ENCODE data around the gene TCOF1. TPM values are rescaled to one million over a fixed set of nuclear protein-coding genes. Genes with fewer than 3 reads are reported as not detected.

The TCOF1 gene
- total and polyA plus RNA-seq, 8 donors, result 21.8 to 42.6 (median 31.1) TPM

GRCh38 chr5:150339841-150340240, 17.7 kb upstream of the TCOF1 start:
- no peak for ATAC-seq
- intact Hi-C loops (cut with DNase I), result no loop called here

GRCh38 chr5:150340614-150341255, 16.8 kb upstream of the TCOF1 start:
- no peak overlapping the region for H3K27ac ChIP-seq
- DNase-seq (no peak), ATAC-seq (no peak)
- H3K36me3 ChIP-seq, result no peaks in the 10 kb centered on the region
- H3K4me3 ChIP-seq, result no peak overlapping the region
- no peaks in the 10 kb centered on the region for H3K9me3 ChIP-seq
- no peak for TF ChIP-seq CTCF (IDR thresholded peaks at IDR 0.05)
- intact Hi-C loops (cut with DNase I), result no loop called here
- no peaks in the 10 kb centered on the region for H3K27me3 ChIP-seq
- H3K4me1 ChIP-seq, result no peaks in the 10 kb centered on the region

More at GRCh38 chr5:150339841-150340240, 17.7 kb upstream of the TCOF1 start:
- Histone ChIP-seq H3K27me3 (no peaks in the 10 kb centered on the region), H3K9me3 (no peaks in the 10 kb centered on the region), H3K36me3 (no peaks in the 10 kb centered on the region), H3K27ac (no peak overlapping the region), H3K4me1 (no peaks in the 10 kb centered on the region), H3K4me3 (no peak overlapping the region)
- TF ChIP-seq CTCF (IDR thresholded peaks at IDR 0.05), result no peak
- DNase-seq, result no peak

GRCh38 chr5:150341331-150341730, 16.2 kb upstream of the TCOF1 start:
- TF ChIP-seq CTCF (IDR thresholded peaks at IDR 0.05), result no peak
- Histone ChIP-seq H3K9me3 (no peaks in the 10 kb centered on the region), H3K27ac (no peak overlapping the region), H3K27me3 (no peaks in the 10 kb centered on the region), H3K4me3 (no peak overlapping the region), H3K4me1 (no peaks in the 10 kb centered on the region), H3K36me3 (no peaks in the 10 kb centered on the region)
- ATAC-seq (no peak), DNase-seq (no peak)
- intact Hi-C loops (cut with DNase I), result no loop called here

- Histone ChIP-seq H3K27me3 (no peaks in the 10 kb centered on the region), H3K4me1 (no peaks in the 10 kb centered on the region), H3K9me3 (no peaks in the 10 kb centered on the region), H3K27ac (no peak overlapping the region), H3K36me3 (no peaks in the 10 kb centered on the region), H3K4me3 (no peak overlapping the region)
- intact Hi-C loops (cut with DNase I), result no loop called here
- DNase-seq (no peak), ATAC-seq (no peak)
- TF ChIP-seq CTCF (IDR thresholded peaks at IDR 0.05), result no peak
Observed at GRCh38 chr5:150341989-150342388, 15.5 kb upstream of the TCOF1 start.

- Histone ChIP-seq H3K9me3 (no peaks in the 10 kb centered on the region), H3K27ac (no peak overlapping the region), H3K36me3 (no peaks in the 10 kb centered on the region), H3K27me3 (no peaks in the 10 kb centered on the region), H3K4me3 (no peak overlapping the region), H3K4me1 (no peaks in the 10 kb centered on the region)
- no peak for DNase-seq
- no peak for ATAC-seq
- no peak for TF ChIP-seq CTCF (IDR thresholded peaks at IDR 0.05)
- intact Hi-C loops (cut with DNase I), result no loop called here
Observed at GRCh38 chr5:150342583-150342982, 14.9 kb upstream of the TCOF1 start.
